GM21723 (cell line): Measurements from ENCODE around the gene SH3PXD2B.
"Not testable (repeated sequence)": the region's sequence is repeated elsewhere in the genome, so short reads cannot be mapped to it uniquely, and the experiment has no call there.

Source experiments
- ATAC-seq: cut with Tn5 transposase; IDR thresholded peaks from one replicate; pipeline ENCODE4 v1.9.1; 2021; ENCODE audit warnings: mild to moderate bottlenecking, moderate library complexity; ENCODE audit not compliant: unreplicated experiment

The SH3PXD2B gene

DNA sequence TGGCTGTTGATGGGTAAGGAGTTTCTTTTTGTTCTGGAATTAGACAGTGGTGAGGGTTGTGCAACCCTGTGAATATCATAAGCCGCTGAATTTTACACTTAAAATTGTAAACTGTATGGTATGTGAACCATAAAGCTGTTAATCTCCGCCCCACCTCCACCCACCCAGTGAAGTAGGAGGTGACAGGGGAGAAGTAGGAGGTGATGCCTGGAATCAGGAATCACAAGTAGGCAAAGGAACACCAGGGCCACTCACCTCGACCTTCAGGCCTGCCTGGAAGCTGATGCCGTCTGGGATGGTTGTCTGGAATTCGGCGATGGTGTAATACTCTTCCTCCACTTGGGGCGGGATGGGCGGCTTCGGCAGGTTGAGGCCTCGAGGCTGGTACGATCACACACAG lies 108.4 kb downstream of the SH3PXD2B start:
- ATAC-seq: no peak

DNA sequence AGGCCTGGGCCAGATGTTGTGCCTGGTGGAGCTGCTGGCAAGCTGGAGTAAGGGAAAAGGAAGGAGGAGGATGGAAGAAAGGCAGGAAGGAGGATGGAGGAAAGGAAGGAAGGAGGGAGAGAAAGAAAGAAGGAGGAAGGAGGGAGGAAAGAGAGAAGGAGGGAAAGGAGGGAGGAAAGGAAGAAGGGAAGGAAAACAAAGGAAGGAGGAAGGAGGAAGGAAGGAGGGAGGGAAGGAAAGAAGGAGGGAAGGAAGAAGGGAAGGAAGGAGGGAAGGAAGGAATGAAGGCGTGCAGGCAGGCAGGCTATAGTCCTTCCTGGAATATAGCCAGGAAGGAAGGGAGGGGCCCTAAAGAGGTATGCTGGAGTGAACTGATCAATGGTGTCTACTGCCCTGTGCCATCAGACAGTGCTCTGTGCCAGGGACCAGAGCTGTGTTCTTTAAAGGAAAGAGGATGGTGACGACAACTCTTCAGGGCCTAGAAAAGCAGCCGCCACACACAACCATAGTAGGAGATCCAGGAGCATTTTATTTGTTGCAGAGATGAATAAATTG lies 109.4 kb downstream of the SH3PXD2B start:
- ATAC-seq: no peak

DNA sequence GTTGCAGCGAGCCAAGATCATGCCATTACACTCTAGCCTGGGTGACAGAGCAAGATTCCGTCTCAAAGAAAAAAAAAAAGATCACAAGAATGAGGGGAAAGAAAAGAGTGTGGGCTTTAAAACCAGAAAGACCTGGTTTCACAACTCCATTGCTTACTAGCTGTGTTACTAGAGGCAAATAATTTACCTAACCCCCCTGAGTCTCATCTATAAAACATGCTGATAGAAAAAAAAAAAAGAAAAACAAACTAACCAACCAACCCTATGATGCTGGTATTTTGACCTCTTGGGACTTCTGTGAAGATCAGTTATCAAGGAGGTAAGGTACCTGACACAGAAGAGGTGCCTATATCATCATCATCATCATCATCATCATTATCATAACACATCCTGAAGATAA lies 110.6 kb downstream of the SH3PXD2B start:
- ATAC-seq: no peak

DNA sequence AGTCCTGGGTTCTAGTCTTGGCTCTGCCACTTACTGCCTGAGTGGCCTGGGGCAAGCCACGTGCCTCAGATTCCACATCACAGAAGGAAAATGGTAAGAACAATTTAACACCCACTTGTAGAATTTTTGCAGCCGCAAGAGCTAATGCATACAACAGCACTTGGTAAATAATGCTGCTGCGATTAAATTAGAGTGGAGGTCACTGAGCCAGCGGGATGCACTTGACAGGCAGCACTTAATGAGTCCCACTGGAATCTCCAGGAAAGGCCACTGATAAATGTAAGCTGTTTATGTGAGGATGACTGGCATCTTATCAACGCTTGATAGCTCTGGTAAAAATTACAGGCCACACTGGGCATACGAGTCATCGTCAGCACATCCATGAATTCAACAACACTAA lies 111.4 kb downstream of the SH3PXD2B start:
- no peak for ATAC-seq

DNA sequence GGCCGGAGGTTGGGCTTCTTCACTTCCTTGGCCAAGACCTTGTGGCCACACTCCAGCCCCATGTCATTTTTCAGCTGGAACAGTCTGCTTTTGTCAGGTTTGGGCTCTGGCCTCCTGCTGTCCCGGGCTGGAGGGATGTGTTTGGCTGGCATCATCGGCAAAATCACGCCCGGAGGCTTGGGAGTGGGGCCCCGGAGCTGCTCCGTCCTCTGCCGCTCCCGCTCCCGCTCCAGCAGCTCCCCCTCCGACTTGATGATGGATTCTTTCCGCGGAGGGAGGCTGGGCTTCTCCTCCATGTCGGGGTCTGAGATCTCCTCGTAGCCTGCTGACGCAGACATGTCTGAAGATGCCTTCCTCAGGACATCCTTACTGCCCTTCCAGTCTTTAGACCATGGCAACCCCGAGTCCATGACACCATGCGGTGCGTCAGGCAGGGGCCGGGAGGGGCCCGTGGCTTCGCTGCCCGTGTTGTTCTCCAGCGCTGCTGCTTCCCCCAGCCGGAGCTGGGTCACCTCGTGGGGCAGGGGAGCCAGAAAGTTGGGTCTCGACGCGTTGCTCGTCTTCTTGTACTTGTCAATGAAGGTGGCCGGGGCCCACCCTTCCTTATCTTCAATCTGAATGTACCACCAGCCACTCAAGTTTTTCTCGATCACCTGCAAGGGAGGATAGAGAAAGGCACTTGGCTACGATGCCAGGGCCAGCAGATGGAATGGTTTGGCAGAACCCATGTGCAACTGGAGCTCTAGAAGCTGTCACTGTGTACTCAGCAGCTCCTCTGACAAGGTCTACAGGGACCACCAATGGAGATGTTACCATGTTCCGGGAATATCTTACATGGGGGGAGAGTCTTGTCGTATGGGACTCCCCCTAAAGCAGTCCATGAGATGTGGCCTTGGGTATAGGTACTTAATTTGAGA lies 114.8 kb downstream of the SH3PXD2B start:
- no peak for ATAC-seq

DNA sequence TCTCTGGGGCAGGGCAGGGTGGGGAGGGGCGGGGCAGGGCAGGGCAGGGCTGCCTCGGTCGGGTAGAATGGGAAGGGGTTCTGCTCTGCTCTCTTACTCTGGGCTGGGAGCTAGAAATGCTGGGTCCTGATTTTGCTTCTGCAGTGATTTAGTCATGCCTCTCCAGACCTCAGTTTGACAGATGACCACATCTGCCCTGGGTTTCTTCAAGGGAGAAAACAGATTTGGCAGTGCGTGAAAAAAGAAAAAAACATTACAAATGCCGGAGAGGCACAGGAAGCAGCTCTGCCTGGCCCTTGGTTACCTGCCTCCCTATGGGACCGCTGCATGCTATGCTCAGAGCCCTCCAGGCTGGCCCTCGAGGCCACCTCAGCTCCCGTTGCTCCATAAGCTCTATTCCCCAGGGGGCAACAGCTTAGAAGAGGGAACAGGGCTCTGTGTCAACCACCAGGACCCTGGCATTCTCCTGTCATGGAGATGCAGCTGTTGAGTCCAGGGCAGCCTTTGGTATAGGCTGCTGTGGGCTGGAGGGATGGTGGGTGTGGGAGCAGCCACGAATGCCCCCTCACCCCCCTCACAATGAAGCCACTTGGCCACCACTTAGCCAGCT lies 117.5 kb downstream of the SH3PXD2B start:
- no peak for ATAC-seq

DNA sequence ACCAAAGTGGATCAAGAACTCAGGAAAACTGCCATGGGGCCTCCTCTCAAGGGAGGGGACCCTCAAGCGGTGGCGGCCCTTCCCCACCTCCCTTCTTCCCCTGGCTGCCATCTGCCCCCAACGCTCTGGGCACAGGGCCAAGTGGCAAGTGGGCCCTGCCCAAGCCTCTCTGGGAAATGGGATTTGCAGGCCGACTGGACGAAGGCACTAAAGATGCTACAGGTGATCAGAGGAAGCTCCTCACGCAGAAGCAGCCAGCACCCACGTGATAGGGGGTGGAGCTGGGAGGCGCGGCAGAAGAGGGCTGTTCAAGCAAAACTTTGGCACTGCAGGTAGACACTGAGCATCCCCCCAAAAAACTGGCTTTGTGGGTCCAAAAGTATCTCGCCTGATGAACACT lies 118.1 kb downstream of the SH3PXD2B start:
- no peak for ATAC-seq

DNA sequence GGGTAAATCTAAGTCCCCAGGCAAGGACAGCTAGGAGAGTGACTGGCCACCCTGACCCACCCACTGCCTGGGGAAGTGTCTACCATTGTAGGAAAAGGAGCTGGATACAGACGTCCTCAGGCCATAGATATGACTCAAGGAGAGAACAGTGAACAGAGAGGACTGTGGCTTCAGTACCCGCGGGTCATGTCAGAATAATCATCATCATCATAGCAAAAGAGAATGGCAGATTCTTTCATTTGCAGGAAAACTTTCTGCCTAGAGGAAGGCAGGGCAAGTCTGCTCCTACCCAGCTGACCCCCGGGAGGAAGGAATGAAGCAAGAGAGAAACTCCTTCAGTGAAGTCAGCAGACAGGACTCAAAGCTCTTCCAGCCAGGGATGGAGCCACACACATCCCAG lies 118.6 kb downstream of the SH3PXD2B start:
- ATAC-seq: no peak

DNA sequence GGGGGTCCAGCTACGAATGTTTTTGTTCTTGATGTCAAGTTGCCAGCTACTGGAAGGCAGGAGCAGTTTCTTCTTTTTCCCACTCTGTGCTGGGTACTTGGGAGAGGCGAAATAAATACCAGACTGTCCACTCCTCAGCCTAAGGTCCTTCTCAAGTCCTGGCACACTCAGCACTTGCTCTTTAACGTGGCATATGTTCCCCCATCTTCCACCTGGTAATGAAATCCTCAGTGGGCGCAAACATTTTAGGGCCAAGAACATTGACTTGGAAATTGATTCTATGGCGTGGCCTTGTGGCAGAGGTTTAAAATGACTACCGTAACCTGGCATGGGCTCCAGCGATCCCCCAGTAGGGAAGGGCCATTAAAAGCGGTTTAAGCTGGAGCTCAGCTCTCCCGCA lies 119.7 kb downstream of the SH3PXD2B start:
- ATAC-seq: no peak

DNA sequence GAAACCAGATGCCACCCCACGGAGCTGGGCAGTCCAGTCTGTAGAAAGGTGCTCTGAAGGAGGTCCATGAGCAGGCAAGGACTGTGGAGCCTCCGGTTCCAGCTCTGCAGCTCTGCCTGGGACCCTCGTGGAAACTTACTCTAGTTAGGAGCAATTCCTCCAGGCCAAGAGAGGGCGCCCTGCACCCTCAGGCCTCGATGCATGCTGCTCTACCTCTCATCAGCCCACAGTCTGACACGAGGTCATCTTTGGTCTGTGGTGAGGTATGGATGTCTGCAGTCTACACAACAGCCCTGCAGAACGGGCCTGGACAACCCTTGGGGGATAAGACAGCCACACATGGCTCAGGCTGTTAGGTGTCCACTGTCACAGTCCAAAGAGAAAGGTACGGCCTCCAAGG lies 120.1 kb downstream of the SH3PXD2B start:
- no peak for ATAC-seq

DNA sequence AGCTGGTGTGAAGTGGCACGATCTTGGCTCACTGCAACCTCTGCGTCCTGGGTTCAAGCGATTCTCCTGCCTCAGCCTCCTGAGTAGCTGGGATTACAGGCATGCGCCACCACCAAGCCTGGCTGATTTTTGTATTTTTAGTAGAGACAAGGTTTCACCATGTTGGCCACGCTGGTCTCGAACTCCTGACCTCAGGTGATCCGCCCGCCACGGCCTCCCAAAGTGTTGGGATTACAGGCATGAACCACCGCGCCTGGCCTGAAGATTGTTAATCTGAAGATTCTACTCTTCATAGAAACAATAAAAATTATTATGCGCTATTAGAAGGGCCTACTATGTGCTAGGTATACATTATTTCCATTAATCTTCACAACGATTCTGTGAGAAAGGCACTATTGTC lies 127.4 kb downstream of the SH3PXD2B start:
- not testable (repeated sequence) for ATAC-seq

DNA sequence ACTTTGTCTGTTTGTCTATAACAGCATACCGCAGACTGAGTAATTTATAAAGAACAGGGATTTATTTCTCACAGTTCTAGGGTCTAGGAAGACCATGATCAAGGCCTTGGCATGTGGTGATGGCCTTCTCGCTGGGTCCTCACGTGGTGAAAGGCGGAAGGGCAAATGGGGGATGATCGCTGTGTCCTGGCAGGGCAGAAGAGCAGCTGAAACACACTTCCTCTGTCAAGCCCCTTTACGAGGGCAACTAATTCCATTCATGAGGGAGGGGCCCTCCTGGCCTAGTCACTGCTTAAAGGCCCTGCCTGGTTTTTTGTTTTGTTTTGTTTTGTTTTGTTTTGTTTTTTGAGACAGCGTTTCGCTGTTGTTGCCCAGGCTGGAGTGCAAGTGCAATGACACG lies 128.9 kb downstream of the SH3PXD2B start:
- no peak for ATAC-seq

DNA sequence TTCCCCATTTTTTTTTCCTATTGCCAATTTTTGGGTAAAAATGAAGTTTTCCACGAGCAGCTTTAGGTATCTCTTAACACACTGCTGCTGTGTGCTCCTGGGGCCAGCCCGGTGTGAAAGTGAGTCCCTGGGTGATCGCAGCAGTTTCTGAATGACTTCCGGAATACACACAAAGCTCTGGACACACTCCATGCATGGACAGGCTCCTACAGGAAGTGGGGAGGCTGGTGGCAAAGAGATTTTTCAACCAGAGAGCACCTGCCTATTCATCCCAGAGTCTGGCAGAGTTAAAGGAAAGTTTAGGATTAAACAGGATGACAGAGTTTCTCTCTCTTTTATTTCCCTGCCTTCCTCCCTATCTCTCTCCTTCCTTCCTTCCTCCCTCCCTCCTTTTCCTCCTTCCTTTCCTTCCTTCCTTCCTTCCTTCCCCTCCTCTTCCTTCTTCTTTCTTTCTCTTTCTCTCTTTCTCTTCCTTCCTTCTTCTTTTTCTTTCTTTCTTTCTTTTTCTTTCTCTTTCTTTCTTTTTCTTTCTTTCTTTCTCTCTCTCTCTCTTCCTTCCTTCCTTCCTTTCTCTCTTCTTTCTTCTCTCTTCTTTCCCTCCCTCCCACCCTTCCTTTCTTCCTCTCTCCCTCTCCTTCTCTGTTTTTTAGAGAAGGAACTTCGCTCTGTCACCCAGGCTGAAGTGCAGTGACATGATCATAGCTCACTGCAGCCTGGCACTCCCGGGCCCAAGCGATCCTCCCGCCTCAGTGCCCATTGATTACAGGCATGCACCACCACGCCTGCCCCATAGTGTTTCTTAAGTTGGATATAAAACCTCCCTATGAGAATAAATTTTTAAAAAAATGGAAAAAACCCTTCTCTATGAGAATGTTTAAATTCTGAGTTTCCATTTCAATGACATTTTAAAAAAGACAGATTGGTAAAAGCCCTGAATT lies 132.0 kb downstream of the SH3PXD2B start:
- ATAC-seq: no peak

DNA sequence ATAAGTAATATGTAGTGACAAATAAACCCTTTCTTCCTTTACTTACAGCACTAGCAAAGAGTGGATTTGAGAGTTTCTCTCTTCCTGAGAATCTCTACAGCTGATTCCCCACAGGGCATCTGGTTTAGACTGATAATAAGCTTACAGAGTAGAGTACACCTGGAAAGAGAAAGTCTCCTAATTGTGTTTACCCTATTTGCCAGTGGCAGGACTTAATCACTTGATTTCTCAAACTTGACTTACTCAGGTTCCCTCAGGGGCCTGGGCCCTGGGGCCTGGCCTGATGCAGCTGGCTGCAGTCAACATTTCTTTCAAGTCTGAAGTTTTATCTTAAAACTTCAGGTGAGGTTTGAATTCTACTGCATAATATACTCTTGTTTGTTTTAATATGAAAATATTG lies 132.7 kb downstream of the SH3PXD2B start:
- ATAC-seq: no peak

DNA sequence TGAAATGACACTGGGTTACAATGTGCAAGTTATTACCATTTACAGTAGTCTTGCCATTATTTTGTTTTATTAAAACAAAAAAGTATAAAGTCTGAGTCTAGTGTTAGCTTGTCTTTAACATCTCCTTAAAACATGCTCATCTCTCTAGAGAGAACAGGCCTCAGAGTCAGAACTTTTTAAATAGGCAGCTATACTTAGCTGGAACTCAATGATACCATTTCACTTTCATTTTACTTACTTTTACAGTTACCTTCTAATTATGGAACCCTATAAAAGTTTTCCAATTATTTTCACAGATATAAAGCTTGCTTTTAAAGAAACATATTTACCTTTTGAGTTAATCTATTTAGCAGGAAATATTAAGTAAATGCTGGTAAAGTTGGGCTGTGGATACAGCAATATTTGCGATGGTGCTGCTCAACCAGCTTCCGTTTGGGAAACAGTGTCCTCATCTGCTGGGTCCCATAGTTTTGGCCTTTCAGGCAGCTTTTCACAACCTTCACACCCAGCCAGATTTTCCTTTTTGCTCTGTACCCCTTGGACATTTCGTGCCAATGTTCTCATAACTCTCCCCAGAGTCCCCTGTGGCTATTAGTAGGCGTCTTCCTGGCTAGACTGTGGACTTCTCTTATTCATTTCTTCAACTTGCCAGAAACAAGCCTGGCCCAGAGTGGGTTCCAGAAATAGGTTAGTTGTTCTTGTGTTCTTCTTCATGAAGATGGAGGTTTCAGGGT lies 134.4 kb downstream of the SH3PXD2B start:
- no peak for ATAC-seq

DNA sequence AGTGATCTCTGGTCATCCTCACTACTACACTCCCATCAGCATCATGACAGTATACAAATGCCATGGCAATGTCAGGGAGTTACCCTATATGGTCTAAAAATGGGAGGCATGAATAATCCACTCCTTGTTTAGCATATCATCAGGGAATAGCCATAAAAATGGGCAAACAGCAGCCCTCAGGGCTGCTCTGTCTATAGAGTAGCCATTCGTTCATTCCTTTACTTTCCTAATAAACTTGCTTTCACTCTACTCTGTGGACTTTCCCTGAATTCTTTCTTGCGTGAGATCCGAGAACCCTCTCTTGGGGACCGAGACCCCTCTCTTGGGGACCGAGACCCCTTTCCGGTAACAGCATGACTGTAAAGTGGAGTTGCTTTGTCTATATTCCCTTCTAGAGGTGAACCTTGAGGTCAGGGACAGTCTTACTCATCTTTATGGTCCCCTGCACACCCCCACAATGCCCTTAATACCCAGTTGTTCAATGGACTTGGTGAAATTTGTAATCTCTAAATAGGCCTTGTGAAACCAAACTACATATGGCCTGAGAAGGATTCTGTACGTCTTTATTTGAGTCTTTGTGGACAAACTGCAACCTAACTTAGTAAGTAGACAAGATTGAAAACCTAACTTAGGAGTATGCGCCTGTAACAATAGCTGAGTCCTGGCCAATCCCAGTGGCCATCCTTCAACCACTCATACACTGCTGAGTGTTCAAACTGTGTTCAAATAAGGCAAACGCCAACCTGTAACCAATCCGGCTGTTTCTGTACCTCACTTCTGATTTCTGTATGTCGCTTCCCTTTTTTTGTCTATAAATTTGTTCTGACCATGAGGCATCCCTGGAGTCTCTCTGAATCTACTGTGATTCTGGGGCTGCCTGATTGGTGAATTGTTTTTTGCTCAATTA lies 138.5 kb downstream of the SH3PXD2B start:
- ATAC-seq: no peak

DNA sequence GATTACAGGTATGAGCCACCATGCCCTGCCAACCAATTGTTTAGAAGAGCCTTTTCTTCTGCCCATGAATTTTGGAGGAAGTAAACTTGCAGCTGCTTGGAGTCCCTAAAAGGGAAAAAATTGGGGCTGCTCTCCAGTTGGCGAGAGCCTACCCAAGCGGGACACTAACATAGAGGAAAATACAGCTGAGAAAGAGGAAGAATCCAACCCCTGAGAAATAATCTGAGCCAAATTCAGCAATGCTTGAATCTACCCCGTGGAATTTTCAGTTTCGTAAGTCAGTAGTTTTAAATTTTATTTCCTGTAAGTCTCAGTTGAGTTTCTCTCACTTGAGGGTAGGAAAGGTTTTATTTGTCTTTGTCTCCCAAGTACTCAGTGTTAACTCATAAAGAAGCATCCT lies 140.4 kb downstream of the SH3PXD2B start:
- ATAC-seq: no peak

DNA sequence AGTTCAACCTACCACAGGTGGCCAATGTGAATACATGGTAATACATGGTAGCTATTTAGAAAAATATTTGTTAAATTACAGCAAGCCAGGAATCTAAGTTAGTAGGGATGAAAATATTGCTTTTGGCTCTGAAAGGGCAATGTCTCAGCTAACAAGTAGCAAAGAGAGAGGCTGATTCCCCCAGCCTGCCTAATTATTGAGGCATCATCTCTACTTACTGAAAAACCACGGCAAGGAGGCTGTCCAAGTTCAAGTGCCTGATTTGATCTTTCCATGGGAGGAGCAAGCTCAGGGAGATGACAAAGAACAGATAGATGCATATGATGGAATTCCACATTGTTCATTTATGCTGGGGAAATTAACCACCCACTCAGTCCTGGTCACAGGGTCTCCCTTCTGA lies 142.0 kb downstream of the SH3PXD2B start:
- ATAC-seq: no peak

DNA sequence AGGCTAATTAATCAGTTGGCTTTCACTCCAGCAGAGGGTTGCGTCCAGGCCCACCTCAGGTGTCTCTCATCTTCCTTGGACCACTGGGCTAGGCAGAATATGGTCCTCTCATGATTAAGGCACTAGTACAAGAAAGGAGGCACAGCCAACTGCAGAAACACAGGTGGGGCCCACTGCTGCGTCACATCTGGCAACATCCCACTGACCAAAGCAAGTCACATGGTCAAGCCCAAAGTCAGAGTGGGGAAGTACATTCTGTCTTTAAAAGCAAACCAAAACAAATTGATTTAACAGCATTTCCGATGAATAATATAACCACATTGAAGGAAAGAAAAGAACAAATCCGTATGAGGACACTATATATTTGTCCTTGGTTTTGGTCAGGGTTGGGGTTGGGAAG lies 142.7 kb downstream of the SH3PXD2B start:
- ATAC-seq: no peak
